GM19324 (cell line): ENCODE results near the gene HHIPL1.
"Not testable (repeated sequence)": the region's sequence is repeated elsewhere in the genome, so short reads cannot be mapped to it uniquely, and the experiment has no call there.

Experiments
- ATAC-seq: cut with Tn5 transposase; IDR thresholded peaks from one replicate; pipeline ENCODE4 v1.9.1; 2021; ENCODE audit warnings: mild to moderate bottlenecking, moderate library complexity; ENCODE audit not compliant: unreplicated experiment, low FRiP score

The HHIPL1 gene

DNA sequence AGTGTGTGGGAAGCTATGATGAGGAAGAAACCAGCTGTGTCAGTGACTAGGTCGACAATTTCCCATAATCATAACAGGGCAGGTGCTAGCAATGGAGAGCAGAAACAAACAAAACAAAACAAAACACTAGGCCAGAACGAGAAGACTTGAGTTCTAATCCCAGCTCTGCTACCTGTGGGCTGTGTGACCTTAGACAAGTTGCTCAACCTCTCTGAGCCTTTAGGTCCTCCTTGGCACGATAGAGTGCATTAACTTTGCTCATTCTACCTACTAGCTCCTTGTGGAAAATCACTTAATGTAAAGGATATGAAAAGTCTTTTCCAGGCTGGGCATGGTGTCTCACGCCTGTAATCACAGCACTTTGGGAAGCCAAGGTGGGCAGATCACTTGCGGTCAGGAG lies 11.2 kb downstream of the HHIPL1 start:
- no peak for ATAC-seq

DNA sequence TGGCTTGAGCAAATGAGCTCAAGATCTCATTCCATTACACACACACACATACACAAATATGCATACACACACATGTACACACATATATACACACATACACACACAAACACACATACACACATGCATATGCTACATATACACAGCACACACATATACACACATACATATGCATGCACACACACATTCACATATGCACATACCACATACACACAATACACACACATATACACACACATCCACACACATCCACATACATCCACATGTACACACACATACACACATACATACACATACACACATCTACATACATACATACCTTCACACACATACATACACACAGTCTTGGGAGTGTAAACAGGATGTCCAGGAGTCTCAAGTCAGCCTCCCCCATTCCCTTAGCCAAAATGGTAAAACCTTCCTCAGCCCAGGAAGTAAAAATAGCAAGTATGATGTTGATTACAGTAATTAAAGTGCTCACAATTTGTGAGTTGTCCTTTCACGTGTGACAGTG lies 12.8 kb downstream of the HHIPL1 start:
- ATAC-seq, result no peak

DNA sequence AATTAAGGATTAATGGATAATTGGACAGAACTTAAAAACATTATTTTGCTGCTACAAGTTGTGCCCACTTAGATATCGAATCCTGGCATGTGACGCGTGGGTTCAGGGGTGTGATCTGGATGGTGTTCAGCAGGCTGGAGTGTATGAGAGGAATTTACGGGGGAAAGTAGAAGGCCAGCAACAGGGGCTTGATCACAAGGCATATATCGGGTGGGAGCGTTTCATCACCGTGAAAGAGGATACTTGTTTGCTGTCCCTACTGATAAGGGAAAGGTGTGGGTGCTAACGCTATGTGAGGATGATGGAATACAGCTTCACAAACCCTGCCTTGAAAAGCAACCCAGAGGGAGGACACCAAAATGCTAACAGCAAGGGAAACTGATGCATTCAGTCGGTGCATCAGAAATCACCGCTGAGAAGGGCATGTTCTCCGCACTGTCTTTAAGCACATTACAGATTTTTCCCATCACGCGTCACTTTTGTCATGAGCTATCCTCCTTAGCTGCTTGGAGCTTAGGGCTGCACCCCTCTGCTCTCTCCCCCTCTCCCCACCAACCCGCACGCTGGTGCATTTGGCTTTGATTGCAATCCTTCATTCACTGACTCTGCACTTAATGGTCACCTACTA lies 13.4 kb downstream of the HHIPL1 start:
- no peak for ATAC-seq

DNA sequence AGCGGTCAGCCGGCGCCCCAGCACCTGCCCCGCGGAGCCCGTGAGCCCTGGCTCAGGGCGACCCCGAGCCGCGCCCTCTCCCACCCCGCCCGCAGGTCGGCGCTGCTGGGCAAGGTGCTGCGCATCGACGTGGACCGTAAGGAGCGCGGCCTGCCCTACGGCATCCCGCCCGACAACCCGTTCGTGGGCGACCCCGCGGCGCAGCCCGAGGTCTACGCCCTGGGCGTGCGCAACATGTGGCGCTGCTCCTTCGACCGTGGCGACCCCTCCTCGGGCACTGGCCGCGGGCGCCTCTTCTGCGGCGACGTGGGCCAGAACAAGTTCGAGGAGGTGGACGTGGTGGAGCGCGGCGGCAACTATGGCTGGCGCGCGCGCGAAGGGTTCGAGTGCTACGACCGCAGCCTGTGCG lies 14.4 kb downstream of the HHIPL1 start:
- ATAC-seq, result no peak

DNA sequence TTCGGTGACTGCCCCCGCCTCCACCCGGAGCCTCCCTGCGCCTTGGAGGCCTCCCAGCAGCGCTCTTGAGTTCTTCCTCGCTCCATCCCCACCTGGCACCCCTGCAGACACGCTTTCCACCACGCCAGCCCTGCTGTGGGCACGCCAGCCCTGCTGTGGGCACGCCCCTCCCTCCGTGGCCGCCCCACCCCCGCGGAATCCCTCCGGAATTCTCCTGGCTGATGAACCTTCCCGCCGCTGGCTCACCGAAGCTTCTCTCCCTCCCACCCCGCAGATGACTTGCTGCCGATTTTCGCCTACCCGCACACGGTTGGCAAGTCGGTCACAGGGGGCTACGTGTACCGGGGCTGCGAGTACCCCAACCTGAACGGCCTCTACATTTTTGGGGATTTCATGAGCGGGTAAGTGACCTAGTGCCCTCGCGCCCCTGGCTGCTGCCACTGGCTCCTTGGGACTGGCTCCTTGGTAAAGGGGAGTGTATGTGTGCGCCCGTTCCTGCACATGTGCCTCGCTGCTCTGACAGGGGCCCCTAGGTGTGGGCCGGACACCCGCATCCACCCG lies 15.2 kb downstream of the HHIPL1 start:
- ATAC-seq, result no peak

DNA sequence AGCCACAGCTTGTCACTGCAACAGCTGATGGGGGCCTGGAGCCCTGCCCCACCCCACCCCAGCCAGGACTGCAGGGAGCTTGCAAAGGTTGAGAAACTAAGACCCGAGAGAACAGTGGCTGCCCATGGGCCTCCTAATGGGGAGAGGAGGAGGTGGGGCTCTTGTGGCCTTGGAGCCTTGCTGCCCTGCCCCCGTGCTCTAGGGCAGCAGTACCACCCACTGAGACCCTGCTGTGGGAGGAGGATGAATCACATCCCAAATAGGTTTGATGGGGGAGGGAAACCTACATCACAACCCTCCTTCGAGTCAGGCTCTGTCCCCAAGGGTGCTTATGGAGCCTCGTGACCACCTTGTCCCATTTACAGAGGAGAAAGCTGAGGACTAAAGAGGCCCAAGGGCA lies 15.9 kb downstream of the HHIPL1 start:
- no peak for ATAC-seq

DNA sequence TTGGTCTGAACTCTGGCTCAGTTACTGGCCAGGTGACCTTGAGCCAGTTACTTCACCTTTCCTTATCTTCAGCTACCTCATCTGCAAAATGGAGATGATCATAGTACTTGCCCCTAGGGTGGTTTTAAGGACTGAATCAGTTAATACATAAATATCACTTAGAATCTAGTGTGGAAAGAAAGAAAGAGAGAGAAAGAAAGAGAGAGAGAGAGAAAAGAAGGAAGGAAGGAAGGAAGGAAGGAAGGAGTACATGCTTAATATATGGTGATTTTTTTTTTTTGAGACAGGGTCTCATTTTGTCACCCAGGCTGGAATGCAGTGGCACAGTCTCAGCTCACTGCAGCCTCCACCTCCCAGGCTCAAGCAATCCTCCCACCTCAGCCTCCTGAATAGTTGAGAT lies 16.3 kb downstream of the HHIPL1 start:
- ATAC-seq, result not testable (repeated sequence)

DNA sequence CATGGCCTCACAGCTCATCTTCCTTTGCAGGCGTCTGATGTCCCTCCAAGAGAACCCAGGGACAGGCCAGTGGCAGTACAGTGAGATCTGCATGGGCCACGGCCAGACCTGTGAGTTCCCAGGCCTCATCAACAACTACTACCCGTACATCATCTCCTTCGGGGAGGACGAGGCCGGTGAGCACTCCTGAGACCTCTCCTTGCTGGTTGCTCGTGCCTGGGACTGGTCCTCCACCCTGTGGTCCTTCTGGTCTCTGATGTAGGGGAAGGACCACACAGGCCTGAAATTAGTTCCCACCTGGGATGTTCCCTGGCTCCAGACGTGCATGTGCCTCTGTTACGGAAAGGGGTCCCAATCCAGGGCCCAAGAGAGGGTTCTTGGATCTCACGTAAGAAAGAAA lies 17.9 kb downstream of the HHIPL1 start:
- ATAC-seq, result no peak

DNA sequence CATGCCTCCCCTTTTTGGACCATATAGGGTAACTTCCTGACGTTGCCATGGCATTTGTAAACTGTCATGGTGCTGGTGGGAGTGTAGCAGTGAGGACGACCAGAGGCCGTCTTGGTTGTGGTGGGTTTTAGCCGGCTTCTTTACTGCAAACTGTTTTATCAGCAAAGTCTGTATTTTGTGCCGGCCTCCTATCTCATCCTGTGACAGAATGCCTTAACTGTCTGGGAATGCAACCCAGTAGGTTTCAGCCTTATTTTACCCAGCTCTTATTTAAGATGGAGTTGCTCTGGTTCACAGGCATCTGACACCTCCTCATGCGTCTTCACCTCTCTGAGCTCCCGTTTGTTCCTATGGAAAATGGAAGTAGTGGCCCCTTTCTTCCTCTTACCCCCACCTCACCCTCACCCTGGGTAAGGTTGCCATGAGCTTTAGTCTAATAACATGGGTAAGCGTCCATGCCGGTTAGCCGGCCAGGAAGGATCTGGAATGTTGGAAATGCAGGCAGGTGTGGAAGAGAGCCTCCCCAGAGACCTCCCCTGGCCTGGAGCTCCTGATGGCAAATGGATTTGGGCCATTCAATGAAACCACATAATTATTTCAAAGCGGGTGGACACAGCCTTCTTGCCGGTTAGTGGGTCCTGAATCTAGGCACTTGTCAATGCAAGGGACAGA lies 18.6 kb downstream of the HHIPL1 start:
- ATAC-seq, result no peak

DNA sequence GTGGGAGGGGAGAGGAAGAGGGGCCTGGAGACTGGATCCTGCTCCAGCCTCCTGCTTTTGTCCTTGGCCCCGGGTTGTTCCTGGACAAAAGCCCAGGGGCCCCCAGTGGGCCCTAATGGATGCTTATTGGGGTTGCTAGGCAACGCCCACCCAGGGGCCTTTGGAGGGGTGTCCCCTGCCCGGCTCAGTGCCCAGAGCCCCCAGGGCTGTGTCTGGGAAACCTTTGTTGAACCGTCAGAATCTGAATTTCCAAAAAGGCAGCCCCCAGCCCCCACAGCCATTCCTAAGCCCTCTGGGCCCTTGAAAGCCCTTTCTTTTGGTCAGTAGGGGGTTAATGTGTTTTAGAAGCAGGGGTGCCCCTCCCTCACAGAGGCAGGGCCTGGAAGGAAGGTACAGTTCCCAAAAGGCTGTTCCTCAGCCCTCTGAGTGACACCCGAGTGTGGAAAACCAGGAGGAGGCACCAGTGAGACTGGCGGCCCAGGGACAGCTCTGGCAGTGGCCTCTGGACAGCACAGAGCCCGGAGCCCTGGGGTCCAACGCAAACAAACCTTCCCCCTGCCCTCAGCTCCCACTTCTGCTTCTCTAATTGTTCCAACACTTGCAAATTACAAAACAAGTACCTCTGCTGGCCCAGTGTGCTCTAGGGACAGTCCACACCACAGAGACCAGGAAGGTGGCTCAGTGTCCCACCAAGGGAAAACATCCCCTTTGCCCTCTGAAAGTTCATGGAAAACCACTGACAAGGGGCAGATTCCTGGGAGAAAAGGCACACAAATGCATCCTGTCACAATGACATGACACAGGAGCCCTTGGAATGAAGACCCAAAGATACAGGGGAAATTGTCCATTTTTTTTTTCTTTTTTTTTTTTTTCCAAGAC lies 19.4 kb downstream of the HHIPL1 start:
- ATAC-seq, result no peak

DNA sequence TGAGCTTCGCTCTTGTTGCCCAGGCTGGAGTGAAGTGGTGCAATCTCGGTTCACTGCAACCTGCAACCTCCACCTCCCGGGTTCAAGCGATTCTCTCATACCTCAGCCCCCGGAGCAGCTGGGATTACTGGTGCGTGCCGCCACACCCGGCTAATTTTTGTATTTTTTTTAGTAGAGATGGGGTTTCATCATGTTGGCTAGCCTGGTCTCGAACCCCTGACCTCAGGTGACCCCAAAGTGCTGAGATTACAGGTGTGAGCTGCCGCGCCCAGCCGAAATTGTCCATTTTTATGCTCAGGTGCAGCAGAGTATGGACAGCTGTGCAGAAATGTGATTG lies 20.0 kb downstream of the HHIPL1 start:
- ATAC-seq, result no peak

DNA sequence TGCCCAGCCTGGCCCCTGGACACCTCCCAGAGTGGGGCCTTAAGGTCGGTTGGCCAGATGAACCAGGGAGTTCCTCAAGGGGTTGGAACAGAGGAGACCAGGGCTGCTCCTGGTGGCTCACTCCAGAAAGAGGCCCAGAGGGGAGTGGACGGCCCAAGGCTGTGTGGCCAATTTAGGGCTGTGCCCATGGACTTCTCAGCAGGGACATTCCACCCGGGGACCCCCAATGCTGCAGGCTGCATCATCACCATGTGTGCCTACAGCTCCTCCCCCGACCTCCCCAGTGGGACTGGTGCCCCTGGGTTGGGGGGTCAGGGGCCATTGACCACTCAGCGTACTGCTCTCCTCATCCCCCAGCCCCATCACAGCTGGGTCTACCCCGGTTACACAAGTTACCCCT lies 21.6 kb downstream of the HHIPL1 start:
- ATAC-seq, result no peak

DNA sequence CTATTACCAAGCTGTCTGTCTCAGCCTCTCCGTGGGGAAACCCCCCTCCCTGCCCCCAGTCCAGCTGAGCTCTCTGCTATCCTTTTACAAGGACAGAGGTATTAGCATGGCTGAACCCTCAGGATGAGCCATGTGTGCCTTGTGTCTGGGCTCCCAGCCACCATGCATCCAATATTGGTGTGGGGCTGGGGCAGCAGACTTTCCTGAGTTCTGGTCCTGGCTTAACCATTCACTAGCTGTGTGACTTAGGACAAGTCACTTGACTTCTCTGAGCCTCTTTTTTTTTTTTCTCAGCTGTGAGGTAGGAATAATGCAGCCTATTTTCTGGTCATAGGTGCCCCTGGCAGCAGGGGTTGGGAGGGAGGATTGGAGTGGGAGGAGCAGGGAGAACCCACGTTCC lies 22.1 kb downstream of the HHIPL1 start:
- ATAC-seq, result no peak

DNA sequence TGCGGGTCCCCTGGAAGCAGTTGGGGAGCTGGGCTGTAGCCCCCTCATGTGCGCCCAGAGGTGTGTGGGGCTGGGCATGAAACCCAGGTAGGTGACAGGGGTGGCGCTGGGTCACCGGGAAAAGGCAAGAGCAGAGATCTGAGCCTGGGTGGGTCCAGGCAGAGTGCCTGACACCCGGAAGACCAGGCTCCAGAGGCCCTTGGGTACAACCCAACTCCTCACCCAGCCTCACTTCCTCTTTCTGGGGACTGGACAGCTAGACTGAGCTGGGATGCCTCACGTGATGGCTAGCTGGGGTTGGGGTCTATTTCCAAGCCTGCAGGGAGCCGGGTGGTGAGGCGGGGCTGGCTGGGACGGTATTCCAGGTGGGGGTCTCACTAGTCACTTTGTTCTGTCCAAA lies 22.9 kb downstream of the HHIPL1 start:
- ATAC-seq, result no peak

DNA sequence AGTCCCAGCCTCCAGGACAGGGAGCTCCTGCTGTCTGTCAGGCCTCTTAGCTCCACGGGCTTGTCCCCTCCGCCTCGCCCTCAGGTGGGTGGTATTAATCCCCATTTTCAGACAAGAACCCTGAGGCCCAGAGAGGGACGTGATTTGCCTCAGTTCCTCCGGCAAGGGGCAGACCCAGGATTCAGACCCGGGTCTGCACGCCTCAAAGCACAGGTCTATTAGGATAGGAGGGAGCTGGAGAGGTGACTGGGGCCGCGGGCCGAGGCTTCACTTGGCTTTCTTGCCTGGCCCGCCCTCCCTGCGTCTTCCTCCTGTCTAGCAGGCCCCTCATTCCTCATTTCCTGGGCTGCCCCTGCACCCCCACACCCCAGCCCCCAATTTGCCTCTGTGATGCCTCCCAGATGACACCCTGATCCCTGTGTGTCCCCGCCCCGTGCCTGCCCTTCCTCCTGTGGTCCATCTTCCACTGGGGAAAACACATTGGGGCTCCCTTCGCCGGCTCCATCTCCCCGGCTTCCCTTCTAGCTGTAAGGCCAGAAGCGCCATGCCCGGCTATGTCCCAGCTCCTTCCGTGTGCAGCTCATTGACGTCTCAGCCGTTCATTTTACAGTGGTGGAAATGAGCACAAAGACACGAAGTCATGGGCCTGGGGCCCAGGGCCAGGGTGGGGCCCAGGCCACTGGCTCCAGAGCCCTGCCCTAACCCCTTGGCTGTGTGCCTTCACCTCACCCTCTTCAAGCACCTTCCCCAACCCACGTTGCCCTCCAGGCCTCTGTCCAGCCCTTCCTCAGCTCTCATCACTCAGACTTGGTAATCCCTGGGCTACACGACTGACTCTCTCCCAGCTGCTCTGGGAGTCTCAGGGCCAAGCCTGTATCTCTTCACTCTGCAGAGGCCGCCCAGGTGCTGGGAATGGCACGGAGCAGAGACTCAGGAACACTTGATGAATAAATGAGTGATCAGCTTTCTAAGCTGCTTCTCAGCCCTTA lies 23.7 kb downstream of the HHIPL1 start:
- ATAC-seq, result no peak

DNA sequence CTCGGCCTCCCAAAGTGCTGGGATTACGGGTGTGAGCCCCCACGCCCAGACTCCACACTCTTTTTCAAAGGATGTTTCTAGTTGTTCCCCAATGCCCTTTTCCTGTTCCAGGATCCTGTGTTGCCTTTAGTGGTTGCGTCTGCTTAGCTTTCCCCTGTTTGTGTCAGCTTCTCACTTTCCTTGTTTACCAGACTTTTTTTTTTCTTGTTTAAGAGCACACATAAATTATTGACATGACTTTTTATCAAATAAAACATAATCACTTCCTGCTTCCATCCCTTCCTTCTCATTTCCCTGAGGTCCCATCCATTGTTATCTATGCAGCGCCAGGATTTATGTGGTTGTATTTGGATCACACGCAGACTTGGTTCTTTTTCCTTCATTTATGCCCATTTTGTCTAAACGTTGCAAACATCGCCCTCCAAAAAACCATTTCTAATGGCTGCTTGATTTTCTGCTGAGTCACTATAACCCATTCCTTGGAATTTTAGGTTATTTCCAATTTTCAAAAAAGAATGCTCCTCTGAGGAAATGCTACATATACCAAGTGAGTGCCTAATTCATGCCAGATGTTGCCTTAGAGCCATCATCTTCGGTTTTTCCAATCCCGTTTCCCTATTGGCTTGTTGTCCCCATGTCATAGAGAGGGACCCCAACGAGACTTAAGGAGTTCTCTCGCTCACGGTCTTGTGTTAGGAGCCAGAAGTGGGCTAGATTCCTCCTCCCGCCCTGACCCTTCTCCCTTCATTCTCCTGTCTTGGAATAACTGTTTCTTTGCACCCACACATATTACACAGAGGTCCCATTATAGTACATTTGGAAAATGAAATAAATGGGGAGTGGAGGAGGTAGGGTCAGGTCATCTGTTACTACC lies 25.7 kb downstream of the HHIPL1 start:
- no peak for ATAC-seq

DNA sequence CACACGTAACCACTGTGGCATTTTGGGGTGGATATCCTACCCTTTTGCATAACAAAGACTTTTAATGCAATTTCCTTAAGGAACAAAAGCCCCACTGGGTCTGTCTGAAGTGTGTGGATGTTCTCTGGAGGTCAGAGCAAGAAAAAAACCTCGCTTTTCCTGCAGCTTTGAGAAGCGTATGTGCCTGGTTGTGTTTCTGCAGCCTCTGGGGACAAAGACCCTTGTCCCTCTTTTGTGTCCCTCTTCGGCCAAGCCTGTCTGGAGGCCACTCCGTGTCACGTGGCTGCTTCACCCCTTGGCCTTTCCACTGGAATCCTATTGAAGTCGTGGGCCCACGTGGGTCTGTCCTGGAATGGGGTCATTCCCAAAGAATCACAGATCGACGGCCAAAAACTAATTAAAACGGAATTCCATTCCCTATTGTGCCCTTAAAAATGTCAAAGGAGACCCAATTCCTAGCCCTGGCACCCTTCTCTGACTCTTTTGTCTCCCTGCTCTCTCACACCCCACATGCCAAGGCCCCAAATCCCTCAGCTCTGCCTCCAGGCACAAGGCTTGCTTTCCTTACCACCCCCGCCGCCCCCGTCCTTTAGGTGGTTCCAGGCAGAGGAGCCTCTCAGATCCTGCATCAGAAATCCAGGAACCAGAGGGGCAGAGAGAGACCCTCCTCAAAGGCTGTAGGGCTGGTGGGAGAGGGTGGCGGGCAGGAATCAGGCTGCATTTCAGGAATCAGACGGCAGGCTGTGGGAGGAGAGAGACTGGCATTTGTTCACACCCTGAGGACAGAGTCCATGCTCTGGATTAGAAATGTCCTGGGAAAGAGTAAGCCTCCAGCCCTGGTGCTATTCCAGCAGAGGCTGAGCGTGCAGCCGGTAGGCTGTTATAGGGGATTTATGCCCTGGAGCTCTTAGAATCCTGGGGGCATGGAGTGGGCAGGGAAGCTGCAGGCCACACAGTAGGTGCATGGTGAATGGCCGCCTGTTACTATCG lies 26.6 kb downstream of the HHIPL1 start:
- no peak for ATAC-seq
